Endothelial cell of umbilical vein (primary cell): ENCODE data around the gene EHMT1. TPM values are rescaled to one million over a fixed set of nuclear protein-coding genes. Genes with fewer than 3 reads are reported as not detected.

ENCODE experiments used
- BruUV-seq: library from RNA; stranded (reverse); fragments of 400-500 nt; replicated peaks from 2 replicates; lab custom pipeline; 2021; lab: Mats Ljungman, UMichigan
- CTCF ChIA-PET: fragments of 300-600, 350-600 bp; sonication (Branson Sonifier 250); formaldehyde crosslinking; loops from one replicate; lab custom pipeline; 2021; ENCODE audit warnings: antibody characterized with exemption, inconsistent platforms; lab: Charles Lee
- POLR2A ChIA-PET: fragments of 300-600, 350-600 bp; sonication (Branson Sonifier 250); formaldehyde crosslinking; loops from one replicate; lab custom pipeline; 2021; ENCODE audit warnings: antibody characterized with exemption, inconsistent platforms; lab: Charles Lee
- DNase-seq: peaks from one replicate; pipeline ENCODE4 v3.0.0-alpha.2; 2011; ENCODE audit warnings: low read depth, low spot score
- FAIRE-seq: peaks from 2 replicates; lab custom pipeline; 2011; peaks lifted over from hg19 to GRCh38; lab: Jason Lieb, UNC
- H2AFZ ChIP-seq: 2 replicates; pipeline ENCODE4 v1.6.0; 2012; ENCODE audit warnings: low read depth, low read length, control low read depth, inconsistent platforms
- H3K27ac ChIP-seq: 2 replicates; pipeline ENCODE4 v1.5.1; 2011; ENCODE audit warnings: low read depth, mild to moderate bottlenecking, control low read depth, low read length, moderate library complexity; ENCODE audit not compliant: insufficient read depth
- H3K27me3 ChIP-seq, 2 experiments: 2 replicates each; pipeline versions ENCODE4 v1.6.0 to v1.6.1; 2011; ENCODE audit warnings: low read length in 2 of 2, mixed read lengths in 1 of 2; ENCODE audit not compliant: control insufficient read depth in 2 of 2, insufficient read depth in 2 of 2
- H3K36me3 ChIP-seq, 2 experiments: 2 replicates in 1 of 2; 3 replicates in 1 of 2; pipeline ENCODE4 v1.5.1; 2011; ENCODE audit warnings: low read length in 2 of 2, mild to moderate bottlenecking in 1 of 2, moderate library complexity in 1 of 2; ENCODE audit not compliant: control insufficient read depth in 2 of 2, insufficient read depth in 2 of 2; ENCODE audit errors: extremely low read depth in 1 of 2
- H3K4me1 ChIP-seq: 3 replicates; pipeline ENCODE4 v1.5.1; 2011; ENCODE audit warnings: mild to moderate bottlenecking, low read length; ENCODE audit not compliant: control insufficient read depth, insufficient read depth; ENCODE audit errors: extremely low read depth
- H3K4me2 ChIP-seq: 2 replicates; pipeline ENCODE4 v1.6.1; 2011; ENCODE audit warnings: low read length, control low read depth, mixed read lengths; ENCODE audit not compliant: insufficient read depth
- H3K4me3 ChIP-seq, 3 experiments: fragments of 200-600 bp in 1 of 3; sonication (generic), shearing (Covaris generic) in 1 of 3; replicated peaks in 1 of 3; 2 replicates each; pipeline ENCODE4 v1.5.1; 2011 to 2016; ENCODE audit warnings: control low read depth in 3 of 3, low read length in 3 of 3, mild to moderate bottlenecking in 2 of 3, inconsistent platforms in 1 of 3, low read depth in 1 of 3, moderate library complexity in 1 of 3; ENCODE audit not compliant: insufficient read depth in 1 of 3
- H3K79me2 ChIP-seq: 2 replicates; pipeline ENCODE4 v1.6.0; 2012; ENCODE audit warnings: low read length, inconsistent platforms; ENCODE audit not compliant: control insufficient read depth, insufficient read depth
- H3K9ac ChIP-seq: replicated peaks from 2 replicates; pipeline ENCODE3; 2011; ENCODE audit warnings: low read length, control low read depth; ENCODE audit not compliant: insufficient read depth; ENCODE audit errors: extremely low read depth
- H3K9me1 ChIP-seq: replicated peaks from 3 replicates; pipeline ENCODE4 v1.6.0; 2011; ENCODE audit warnings: mild to moderate bottlenecking, low read length; ENCODE audit not compliant: control insufficient read depth, insufficient read depth; ENCODE audit errors: extremely low read depth
- H3K9me3 ChIP-seq: replicated peaks from 2 replicates; pipeline ENCODE4 v1.5.1; 2012; ENCODE audit warnings: low read length, inconsistent platforms; ENCODE audit not compliant: control insufficient read depth, insufficient read depth
- H4K20me1 ChIP-seq: replicated peaks from 2 replicates; pipeline ENCODE3; 2011; ENCODE audit warnings: mild to moderate bottlenecking, low read length; ENCODE audit not compliant: control insufficient read depth, insufficient read depth; ENCODE audit errors: extremely low read depth
- CTCF ChIP-seq, 2 donors: IDR thresholded peaks; 1 replicate in 1 of 2; 2 replicates in 1 of 2; pipeline ENCODE4 v1.5.1; 2011; ENCODE audit warnings: low read length in 2 of 2, mild to moderate bottlenecking in 2 of 2, moderate library complexity in 2 of 2, control low read depth in 1 of 2, inconsistent platforms in 1 of 2, low read depth in 1 of 2; ENCODE audit not compliant: insufficient read depth in 1 of 2; ENCODE audit errors: extremely low read depth in 1 of 2
- EZH2 ChIP-seq: IDR thresholded peaks from 2 replicates; pipeline ENCODE4 v1.6.1; 2012; ENCODE audit warnings: borderline replicate concordance, low read depth, mild to moderate bottlenecking, moderate library complexity, low read length, inconsistent platforms; ENCODE audit not compliant: severe bottlenecking
- GATA2 ChIP-seq: IDR thresholded peaks from 2 replicates; pipeline ENCODE4 v1.7.0; 2011; ENCODE audit warnings: low read depth, mild to moderate bottlenecking, moderate library complexity, mixed read lengths, low read length; ENCODE audit not compliant: insufficient read length, insufficient read depth
- JUN ChIP-seq: IDR thresholded peaks from 2 replicates; pipeline ENCODE4 v1.6.1; 2011; ENCODE audit warnings: borderline replicate concordance, low read depth; ENCODE audit not compliant: insufficient read length, insufficient read depth
- MYC ChIP-seq: IDR thresholded peaks from one replicate; pipeline ENCODE4 v1.6.1; 2011; ENCODE audit warnings: mild to moderate bottlenecking, low read depth, low read length
- POLR2A ChIP-seq: IDR thresholded peaks from 2 replicates; pipeline ENCODE4 v1.6.1; 2012; ENCODE audit warnings: low read depth, mild to moderate bottlenecking, control low read depth, low read length
- POLR2AphosphoS5 ChIP-seq: IDR thresholded peaks from 2 replicates; pipeline ENCODE4 v1.6.1; 2012; ENCODE audit warnings: low read depth, mild to moderate bottlenecking, control low read depth, low read length, moderate library complexity; ENCODE audit not compliant: insufficient read depth
- dilution Hi-C: fragments of 300-500 bp; cut with MboI; formaldehyde crosslinking; loops from one replicate; pipeline ENCODE4 v1.15.0; 2019; ENCODE audit warnings: low sequenced_read_pairs; ENCODE audit not compliant: extremely low pct_ligation_motif_present
- intact Hi-C: fragments of 100-400 bp; cut with micrococcal nuclease; formaldehyde crosslinking; loops from one replicate; pipeline ENCODE4 v1.10.0; 2022
- polyA plus RNA-seq, 4 experiments: library from polyadenylated mRNA; depleted of rRNA in 3 of 4; stranded (reverse) in 3 of 4; unstranded in 1 of 4; fragments of >200 nt; gene quantifications; 2 replicates each; pipeline versions ENCODE4 v1.2.1 to v1.2.3, GENCODE V29; 2011 to 2012; ENCODE audit warnings: missing spikeins in 1 of 4
- total RNA-seq: library from RNA; stranded (reverse); gene quantifications from 2 replicates; pipeline ENCODE4 v1.2.3, GENCODE V29; 2021
- TF ChIP-seq, protein P1 (sequence below): IDR thresholded peaks from 2 replicates; pipeline ENCODE4 v1.6.1; 2011; ENCODE audit not compliant: insufficient read depth, insufficient read length

EHMT1 gene
- total and polyA plus RNA-seq, 2 donors (not counting 3 experiments of a cell fraction or from before 2014, with no cell fraction given), result 48.2 to 104 TPM

DNA sequence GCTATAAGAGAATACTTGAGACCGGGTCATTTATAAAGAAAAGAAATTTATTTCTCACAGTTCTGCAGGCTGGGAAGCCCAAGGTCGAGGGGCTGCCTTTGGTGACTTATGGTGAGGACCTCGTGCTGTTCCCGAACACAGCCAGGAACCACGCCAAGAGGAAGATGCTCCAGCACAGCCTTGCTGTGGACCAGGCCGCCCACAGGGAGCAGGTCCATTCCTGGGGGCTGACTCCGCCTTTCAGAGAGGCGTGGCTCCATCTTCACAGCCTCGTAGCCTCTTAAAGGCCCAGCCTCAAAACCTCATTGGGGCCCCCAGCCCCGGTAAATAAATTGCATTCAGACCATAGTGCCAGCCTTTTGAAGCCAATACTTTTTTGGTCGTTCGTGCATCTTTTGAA, 165.2 kb downstream of the EHMT1 start:
- dilution Hi-C loops, result no loop called here

More for the DNA sequence above, 165.2 kb downstream of the EHMT1 start:
- no peak for DNase-seq
- BruUV-seq, result no TSS peak
- H3K9ac ChIP-seq, result no peak overlapping the region
- TF ChIP-seq POLR2A, result no peak
- TF ChIP-seq GATA2, result no peak
- TF ChIP-seq JUN, result no peak
- TF ChIP-seq, protein P1, sequence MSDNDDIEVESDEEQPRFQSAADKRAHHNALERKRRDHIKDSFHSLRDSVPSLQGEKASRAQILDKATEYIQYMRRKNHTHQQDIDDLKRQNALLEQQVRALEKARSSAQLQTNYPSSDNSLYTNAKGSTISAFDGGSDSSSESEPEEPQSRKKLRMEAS, result no peak
- no peak for TF ChIP-seq CTCF (IDR thresholded peaks at IDR 0.05; ENCODE audit: extremely low read depth in 1 of 2, insufficient read depth in 1 of 2, low read depth in 1 of 2, low read length in 2 of 2)
- TF ChIP-seq POLR2AphosphoS5, result no peak
- no peak for TF ChIP-seq EZH2
- TF ChIP-seq MYC, result no peak
- no peak overlapping the region for H3K27ac ChIP-seq
- H2AFZ ChIP-seq, result no peak overlapping the region
- H3K4me1 ChIP-seq, result no peaks in the 10 kb centered on the region
- POLR2A ChIA-PET, result no interaction called here
- H3K27me3 ChIP-seq, result no peaks in the 10 kb centered on the region
- no peaks in the 10 kb centered on the region for H4K20me1 ChIP-seq
- H3K9me1 ChIP-seq, result no peaks in the 10 kb centered on the region
- peaks cover 3 to 36% of the 10 kb centered on the region in 2 experiments for H3K36me3 ChIP-seq
- CTCF ChIA-PET, result interaction anchor here (0.7 kb wide), 1 partner anchor 111 kb away, joined by 3 read pairs; no protein-coding TSS in a partner anchor
- no peaks in the 10 kb centered on the region for H3K9me3 ChIP-seq
- no peak overlapping the region for H3K4me3 ChIP-seq
- no peak overlapping the region for H3K4me2 ChIP-seq
- intact Hi-C loops, result no loop called here
- no peaks in the 10 kb centered on the region for H3K79me2 ChIP-seq
- no peak for FAIRE-seq
